ENCODE results near the gene CD244.
A peak's percentile ranks its signal among the peaks of the same experiment; 100 is the strongest.
"Not testable (repeated sequence)": the region's sequence is repeated elsewhere in the genome, so short reads cannot be mapped to it uniquely, and the experiment has no call there.

The CD244 gene

GRCh38 chr1:160808289-160808688 lies 54.4 kb downstream of the CD244 start:
- DNase-seq = no peak

- DNase-seq = no peak
Measured at GRCh38 chr1:160807738-160808137, 54.9 kb downstream of the CD244 start.

- no peak for DNase-seq
Measured at GRCh38 chr1:160807247-160807646, 55.4 kb downstream of the CD244 start.

GRCh38 chr1:160806784-160807183 lies 55.9 kb downstream of the CD244 start:
- no peak for DNase-seq

- no peak for DNase-seq
Measured at GRCh38 chr1:160806109-160806665, 56.5 kb downstream of the CD244 start.

- no peak for DNase-seq
Measured at GRCh38 chr1:160801836-160802580, 60.7 kb downstream of the CD244 start.

GRCh38 chr1:160800645-160801408 lies 61.9 kb downstream of the CD244 start:
- no peak for DNase-seq

GRCh38 chr1:160800142-160800541 lies 62.5 kb downstream of the CD244 start:
- no peak for DNase-seq

- DNase-seq = no peak
Measured at GRCh38 chr1:160799641-160800040, 63.0 kb downstream of the CD244 start.

- DNase-seq = no peak
Measured at GRCh38 chr1:160798439-160798838, 64.2 kb downstream of the CD244 start.

- DNase-seq = peak; percentile 59
Measured at GRCh38 chr1:160797861-160798273, 64.8 kb downstream of the CD244 start.

- DNase-seq = no peak
Measured at GRCh38 chr1:160797271-160797709, 65.4 kb downstream of the CD244 start.

GRCh38 chr1:160795951-160796383 lies 66.7 kb downstream of the CD244 start, which contains the start of gene LY9:
LY9 (plus strand) TSS chr1:160796174; CDS start chr1:160796188, 14 bp downstream.
- peak; percentile 68 for DNase-seq

- no peak for DNase-seq
Measured at GRCh38 chr1:160794376-160794775, 68.3 kb downstream of the CD244 start.

GRCh38 chr1:160789702-160790611 lies 72.7 kb downstream of the CD244 start:
- no peak for DNase-seq

GRCh38 chr1:160789051-160789701 lies 73.5 kb downstream of the CD244 start:
- no peak for DNase-seq

- not testable (repeated sequence) for DNase-seq
Measured at GRCh38 chr1:160782988-160783765, 79.5 kb downstream of the CD244 start.

- DNase-seq = no peak
Measured at GRCh38 chr1:160781914-160782689, 80.6 kb downstream of the CD244 start.

GRCh38 chr1:160781186-160781766 lies 81.4 kb downstream of the CD244 start:
- DNase-seq = no peak

GRCh38 chr1:160780398-160780755 lies 82.3 kb downstream of the CD244 start:
- no peak for DNase-seq
